NCI-H2081 (cell line): ENCODE data around the gene DOK6.
A peak's percentile ranks its signal among the peaks of the same experiment; 100 is the strongest.

Experiments used
- DNase-seq, 2 experiments: peaks; one replicate each; lab custom pipeline; 2025; lab: John Stamatoyannopoulos, UW

Gene DOK6

DNA sequence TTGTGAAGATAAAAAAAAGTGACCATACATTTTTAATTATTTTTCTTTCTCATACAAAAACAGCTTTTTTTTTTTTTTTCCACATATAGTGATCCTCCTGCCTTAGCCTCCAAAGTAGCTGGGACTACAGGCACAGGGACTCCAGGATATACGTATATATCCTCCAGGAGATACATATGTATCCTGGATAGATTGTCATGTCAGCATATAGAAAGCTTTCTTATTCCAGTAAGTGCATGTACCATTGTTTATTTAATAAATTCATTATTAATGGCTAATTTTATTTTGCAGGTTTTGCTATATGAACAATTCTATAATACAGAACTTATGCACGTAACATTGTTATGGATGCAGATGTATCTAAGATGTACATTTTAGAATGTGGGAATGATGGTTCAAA is 138.7 kb downstream of the DOK6 start:
- no peak for DNase-seq

DNA sequence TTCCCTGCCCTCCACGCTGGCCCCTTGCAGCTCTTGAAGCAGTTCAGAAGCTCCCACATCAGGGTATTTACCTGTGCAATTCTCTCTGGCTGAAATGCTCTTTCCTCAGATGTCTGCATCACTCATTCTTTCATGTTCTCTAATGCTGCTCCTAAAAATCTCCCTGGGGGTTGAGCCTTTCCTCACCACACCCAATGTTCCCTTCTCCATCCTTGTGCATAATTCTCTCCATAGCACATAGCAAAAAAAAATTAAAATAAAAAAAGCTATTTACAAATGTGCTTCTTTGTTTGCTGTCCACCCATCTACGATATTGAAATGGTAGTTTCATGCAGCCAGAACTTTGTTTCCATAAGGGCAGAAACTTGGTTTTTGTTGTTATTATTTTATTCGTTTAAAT is 155.5 kb downstream of the DOK6 start:
- DNase-seq, result no peak

DNA sequence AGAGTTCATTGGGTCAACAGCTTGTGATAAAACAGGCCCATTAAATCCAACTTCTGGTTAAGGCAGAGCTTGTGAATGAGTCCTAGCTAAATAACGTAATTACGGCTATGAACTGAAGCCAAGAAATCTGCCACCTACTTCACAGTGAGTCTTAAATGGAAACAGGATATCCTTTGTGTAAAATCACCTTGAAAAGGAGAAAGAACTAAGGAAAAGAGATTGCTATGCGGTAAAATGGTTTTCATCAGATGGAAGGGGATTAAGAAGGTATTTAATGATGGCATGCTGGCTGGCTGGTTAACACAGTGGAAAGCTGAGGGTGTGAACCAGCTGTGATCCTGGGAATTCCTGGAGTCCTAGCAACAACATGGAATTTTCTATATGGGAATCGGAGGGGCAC is 156.6 kb downstream of the DOK6 start:
- DNase-seq, result no peak

DNA sequence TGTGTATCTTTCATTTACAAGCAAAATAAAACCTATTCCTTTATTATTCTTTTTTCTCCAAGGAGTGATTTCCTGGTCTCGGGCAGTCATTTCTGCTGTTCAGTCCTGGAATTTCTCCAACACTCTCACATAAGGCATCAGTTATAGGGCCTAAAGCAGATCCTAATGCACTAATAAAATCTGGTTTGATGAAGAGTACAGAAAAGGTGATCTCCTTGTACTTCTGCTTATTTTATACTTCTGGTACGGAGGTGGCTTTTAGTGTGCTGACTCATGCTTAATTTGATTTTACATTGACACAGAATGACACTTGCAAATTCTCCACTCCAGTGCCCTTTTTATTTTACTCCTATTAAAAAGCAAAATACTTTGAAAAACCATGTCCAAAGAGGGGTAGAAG is 157.4 kb downstream of the DOK6 start:
- no peak for DNase-seq

DNA sequence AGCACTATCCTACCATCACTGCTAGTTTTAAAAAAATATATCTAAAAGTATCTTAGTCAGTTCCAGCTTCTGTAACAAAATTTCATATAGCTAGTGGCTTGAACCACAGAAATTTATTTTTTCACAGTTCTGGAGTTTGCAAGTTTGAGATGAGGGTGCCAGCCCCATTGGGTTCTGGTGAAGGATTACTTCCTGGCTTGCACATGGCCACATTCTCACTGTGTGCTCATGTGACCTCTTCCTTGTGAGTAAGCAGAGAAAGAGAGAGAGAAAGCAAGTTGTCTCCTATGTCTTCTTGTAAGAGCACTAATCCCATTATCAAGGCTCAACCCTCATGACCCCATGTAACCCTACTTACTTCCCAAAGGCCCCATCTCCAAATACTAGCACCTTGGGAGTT is 158.9 kb downstream of the DOK6 start:
- DNase-seq, result no peak

DNA sequence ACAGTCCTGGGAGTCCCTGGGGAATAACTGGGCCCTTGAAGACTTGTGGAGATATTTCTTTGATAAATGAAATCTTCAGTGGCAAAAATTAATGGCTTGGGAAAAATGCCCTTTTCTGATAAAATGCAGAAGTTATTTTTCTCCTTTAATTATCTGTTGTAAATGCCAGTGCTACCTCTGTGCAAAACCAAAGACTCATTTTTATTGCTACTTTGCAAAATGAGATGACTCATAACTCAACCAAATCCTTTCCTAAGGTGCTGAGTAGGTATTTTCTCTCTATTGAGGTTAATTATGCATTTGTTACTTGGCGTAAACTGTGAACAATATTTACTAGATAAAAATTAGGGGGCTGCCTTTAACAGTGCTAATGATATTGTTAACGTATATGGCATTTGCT is 163.9 kb downstream of the DOK6 start:
- DNase-seq, result no peak

DNA sequence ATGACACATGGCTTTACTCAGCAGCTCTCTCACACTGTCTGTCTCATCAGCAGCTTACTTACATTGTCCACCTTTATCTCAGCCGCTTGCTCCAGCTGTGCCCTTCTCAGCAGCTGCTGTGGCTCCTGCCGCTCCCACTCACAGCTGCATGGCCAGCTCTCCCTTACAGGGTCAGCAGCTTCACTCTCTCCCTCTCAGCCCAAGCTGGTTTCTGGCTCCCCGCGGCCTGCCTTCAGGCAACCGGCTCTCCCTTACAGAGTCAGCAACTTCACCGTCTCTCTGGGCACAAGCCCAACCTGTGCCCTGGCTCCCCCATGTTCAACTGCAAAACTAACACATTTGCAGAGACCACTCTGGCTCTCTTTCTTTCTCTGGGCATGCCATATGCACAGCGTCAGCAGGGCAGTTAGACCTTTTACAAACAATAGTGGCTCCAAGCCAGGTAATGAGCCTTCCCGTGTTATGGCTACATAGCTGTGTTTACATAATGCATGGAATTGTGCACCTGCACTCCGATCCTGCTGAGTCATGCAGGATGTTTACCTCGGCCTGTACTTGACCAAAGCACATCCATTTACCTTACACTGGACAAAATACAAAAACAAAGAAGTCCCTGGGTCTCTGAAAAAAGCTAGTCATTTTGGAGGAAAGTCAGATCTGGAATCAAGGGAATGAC is 167.3 kb downstream of the DOK6 start:
- peak in 1 of 2 experiments; percentile 20 for DNase-seq

DNA sequence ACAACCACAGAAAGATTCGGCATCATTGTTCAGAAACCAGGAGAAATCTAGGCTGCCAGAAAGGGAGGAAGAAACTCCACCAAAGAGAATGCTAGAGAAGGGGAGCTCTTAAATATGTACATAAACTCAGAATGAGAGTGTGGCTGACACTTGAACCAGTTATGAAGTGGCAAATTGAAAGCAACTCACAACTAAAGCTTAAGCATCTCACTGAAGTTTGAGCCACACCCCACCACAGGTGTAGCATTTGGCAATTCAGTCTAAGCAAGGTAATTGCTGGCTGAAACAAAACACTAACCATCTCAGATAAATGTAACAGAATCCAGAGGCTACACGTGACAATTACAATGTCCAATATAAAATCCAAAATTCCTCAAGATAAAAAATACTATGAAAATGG is 168.4 kb downstream of the DOK6 start:
- DNase-seq, result no peak

DNA sequence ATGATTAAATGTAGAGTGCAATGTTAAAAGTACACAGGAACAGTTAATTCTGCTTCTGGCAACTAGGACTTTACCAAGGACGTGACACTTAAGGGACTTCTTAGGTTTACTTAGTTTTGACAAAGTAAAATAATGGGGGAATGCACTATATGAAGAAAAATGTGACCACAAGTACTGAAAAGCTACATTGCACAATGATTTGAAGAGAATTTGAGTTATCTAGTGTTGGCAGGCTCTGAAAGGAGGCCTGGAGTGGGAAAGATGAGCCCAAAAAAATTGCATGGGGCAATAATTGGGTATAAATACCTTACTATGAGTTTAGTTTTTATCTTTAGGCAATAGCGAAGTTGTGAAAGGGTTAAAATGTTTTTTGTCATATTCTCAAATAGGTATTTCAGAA is 173.7 kb downstream of the DOK6 start:
- no peak for DNase-seq

DNA sequence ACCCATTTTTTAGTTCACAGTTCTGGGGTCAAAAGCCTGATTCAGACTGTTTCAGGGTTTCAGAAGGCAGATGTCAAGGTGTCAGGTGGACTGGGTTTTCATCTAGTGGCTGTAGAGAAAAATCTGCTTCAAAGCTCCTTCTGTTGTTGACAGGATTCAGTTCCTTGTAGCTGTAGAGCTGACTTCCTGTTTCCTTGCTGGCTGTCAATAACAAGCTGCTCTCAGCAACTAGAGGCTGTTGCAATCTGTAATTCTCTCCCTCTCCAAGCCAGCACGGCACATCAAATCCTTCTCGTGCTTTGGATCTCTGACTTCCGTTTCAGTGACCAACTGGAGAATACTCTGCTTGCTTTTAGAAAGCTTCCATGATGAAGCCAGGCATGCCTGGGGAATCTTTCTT is 179.4 kb downstream of the DOK6 start:
- no peak for DNase-seq

DNA sequence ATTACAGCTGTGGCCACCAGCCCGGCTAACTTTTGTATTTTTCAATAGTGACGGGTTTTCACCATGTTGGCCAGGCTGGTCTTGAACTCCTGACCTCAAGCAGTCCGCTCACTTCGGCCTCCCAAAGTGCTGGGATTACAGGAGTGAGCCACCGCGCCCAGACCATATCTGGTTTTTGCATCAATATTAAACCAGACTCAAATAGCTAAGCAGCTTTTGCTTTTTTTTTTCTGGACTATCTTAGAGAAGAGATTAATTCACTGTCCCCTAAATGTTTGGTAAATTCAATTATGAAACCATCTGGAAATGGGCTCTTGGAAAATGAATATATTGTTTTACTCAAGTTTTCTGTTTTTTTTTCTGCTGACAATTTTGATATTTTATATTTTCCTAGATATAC is 183.7 kb downstream of the DOK6 start:
- DNase-seq, result no peak

DNA sequence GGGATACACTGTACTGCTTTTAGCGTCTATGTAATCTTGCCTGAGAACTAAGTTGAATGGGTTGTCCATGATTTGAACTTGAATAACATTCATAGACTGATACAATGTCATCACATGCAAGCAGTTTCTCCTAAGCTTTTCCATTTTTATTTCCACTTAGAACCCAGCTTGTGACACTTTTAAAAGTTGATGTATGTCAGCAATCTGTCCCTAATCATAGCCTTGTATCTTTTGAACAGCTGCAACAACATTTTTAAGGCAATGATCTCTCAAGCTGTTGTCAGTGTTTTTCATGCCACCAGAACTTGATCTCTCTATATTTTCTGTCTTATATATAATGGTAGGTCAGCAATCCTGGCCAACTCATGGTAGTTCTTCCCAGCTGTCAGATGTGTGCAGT is 185.0 kb downstream of the DOK6 start:
- peak in 1 of 2 experiments; percentile 24 for DNase-seq

DNA sequence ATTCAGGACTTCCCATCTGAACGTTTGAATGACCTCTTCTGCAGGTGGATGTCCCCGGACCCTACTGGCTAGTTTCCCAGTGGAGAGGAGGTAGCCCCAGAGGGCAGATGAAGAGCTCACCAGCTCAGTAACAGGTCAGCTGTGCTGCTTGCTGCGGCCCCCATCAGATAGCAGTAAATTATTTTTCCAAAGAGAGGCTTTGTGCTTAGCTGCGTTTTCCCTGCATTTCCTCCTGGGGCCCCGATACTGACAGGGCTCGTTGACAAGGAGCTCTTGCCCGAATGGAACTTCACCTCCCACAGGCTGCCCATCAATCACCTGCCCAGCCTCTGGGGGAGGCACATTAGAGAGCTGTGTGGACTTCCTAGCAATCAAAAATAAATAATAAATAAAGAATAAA is 185.8 kb downstream of the DOK6 start:
- DNase-seq, result no peak

DNA sequence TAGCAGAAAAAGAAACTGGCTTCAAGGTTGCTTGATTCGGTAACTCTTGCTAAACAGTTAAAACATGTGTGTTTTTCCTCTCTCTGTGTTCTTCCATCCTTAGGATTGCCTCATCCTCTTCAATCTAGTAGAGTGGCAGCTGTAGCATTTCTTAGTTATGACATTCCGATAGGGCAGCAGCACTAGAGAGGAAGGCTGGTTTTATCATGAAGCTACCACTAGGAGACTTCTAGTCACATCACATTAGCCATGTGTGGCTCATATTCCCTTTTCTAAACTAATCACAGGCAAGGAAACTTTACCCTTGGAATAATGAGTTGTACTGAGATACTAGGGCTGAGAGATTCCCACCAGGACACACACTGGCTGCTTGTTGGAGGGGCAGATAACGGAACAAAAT is 187.6 kb downstream of the DOK6 start:
- no peak for DNase-seq

DNA sequence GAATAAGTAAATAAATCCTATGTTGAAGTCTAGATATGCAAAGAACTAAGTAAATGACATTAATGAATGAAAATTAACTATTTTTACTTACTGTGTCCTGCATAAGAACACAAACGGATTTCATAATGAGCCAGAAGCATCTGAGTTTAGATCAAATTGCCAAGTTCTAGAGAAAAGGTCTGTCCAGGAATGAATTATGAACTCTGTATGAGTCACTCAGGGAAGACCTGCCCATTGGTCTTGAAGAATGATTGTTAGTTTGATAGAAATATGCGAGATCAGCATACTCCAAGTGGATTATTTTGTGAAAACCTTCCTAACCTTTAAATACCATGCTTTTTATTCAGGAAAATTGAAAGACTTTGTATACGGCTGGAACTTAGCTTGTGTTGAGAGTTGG is 189.5 kb downstream of the DOK6 start:
- no peak for DNase-seq

DNA sequence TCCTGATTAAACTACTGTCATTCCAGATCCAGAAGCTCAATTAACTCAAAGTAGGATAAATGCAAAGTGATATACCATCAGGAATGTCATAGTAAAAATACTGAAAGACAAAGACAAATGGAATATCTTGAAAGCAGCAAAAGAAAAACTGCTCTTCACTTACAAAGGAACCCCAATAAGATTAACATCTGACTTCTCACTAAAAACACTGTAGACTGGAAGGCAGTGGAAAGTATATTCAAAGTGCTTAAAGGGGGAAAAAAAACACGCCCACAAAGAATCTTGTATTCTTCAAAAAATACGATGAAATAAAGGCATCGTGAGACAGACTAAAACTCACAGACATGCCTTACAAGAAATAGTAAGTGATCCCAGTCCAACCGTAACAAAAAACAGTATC is 195.7 kb downstream of the DOK6 start:
- DNase-seq, result no peak

DNA sequence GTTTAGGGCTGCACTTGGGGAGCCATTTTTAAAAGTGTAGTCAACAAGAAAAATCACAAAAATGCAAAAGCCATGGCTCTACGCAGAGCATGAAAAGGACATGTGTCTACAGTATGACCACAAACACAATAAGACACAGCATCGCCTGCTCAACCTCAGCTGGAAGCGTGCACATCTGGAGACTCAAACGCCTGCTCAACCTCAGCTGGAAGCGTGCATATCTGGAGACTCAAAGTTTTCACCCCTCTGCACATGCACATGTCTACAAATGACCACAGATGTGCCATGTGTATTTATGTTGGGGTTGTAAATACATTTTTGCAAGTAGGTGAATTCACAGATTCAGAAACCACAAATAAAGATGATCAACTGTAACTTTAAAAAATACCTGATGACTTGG is 196.9 kb downstream of the DOK6 start:
- no peak for DNase-seq

DNA sequence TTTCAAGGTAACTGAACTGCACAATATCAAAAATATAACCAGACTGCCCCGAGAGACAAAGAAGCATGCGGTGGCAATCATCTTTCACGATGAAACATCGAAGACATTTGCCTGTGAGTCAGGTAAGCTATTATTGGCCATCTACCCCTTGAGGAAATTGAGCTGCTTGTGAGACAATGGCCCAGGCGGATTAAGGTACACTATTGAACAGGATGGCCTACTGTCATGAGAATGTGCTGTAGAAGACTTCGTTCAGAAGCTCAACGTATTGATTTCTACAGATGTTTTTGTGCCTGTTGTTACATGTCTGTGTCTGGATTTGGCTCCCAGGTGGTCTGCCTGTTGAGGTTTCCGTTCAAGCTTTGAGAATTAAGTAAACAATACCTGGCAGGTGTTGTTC is 198.7 kb downstream of the DOK6 start:
- DNase-seq, result peak; percentile 35 to 86

DNA sequence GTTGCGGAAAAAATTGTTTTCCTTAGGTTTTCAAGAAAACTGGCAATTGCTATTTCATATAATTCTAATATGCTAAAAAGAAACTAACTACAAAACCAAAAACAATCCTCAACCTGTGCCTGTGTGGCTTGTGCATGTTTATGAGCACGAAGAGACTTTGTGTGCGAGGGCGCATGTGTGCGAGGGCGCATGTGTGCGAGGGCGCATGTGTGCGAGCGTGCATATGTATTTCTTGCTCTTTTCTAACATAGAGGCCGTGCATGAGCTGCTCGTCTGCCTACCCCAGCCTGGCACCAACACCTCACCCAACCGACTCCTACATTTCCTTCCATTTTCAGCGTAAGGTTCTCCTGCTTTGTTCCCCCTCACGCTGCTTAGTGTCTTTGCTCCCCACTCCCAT is 211.6 kb downstream of the DOK6 start:
- DNase-seq, result no peak

DNA sequence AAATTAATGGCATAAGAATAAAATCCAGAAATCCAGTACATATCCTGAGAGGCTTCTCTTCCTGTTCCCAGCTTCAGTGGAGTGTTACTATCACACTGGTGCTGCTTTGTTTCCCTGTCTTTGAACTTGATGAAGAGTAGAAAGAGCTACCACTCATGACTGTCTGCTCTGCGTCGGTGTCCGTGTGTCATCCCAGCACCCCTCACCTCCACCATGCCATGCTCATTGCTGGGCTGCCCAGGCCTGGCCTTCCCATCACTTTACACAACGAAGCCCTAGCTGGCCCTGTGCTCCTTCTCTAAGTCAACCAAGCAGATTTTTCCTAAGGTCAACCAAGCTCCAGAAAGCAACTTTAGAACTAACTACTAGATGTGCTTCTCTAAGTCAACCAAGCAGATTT is 215.4 kb downstream of the DOK6 start:
- DNase-seq, result no peak

DNA sequence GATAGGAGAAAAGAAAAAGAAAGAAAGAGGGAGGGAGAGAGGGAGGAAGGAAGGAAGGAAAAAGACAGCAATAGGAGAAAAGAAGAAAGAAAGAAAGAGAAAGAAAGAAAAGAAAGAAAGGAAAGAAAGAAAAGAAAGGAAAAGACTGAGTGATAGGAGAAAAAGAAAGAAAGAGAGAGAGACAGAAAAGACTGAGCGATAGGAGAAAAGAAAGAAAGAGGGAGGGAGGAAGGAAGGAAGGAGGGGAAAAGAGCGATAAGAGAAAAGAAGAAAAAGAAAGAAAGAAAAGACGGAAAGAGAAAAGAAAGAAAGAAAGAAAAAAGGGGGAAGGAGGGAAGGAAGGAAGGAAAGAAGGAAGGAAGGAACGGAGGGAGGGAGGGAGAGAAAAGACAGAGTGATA is 216.7 kb downstream of the DOK6 start:
- DNase-seq, result no peak

DNA sequence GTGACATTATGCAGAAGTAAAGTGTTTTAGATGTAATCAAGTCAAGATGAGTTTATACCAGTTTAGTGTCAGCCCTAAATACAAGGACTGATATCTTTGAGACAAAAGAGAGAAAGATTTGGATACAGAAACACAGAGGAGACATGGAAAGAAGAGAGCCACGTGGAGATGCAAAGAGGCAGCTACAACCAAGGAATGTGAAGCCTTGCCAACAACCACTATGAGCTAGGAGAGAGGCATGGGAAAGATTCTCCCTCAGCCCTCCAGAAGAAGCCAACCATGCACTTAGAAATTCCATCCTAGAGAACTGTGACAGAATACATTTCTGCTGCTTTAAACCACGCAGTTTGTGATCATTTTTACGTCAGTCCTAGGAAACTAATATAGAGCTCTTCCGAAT is 217.2 kb downstream of the DOK6 start:
- no peak for DNase-seq

DNA sequence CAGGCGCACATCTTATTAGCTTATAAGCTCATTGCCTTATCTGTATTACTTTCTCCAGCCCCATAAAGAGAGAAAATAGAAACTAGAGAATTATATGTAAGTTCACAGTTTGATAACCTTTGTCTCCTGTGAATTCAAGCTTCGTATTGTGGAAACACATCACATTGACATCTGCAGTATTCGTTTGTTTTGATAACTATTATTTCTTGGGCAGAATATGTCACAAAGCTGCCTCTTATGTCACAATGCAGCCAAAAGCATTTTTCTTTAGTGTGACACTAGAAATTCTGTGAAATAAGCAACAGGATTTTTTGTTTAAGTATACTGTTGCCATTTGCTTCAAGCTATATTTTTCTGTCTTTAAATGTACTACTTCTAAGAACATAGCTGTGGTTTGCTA is 221.5 kb downstream of the DOK6 start:
- DNase-seq, result no peak

DNA sequence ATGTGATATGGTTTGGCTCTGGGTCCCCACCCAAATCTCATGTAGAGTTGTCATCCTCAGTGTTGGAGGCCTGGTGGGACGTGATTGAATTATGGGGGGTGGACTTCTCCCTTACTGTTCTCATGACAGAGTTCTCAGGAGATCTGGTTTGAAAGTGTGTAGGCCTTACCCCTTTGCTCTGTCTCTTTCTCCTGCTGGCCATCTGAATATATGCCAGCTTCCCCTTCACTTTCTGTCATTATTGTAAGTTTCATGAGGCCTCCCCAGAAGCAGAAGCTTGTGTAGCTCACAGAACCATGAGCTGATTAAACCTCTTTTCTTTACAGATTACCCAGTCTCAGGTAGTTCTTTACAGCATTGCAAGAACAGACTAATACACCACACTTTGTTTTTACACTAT is 222.3 kb downstream of the DOK6 start:
- no peak for DNase-seq

DNA sequence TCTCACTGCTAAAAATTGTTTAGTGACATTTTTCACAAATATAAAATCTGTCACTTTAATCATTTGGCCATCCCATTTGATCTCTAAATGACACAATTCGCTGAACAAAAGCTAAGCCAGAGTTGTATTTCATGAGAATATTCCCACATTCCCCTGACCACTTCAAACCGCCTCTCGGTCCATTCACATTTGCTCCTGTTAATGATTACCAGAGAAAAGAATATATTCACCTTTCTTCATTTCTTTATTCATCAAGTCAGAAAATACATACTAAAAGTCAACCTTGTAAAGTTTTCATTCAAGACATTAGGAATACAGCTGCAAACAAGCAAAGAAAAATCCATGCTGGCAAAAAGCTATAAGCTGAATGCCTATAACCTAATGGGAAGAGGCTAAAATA is 225.5 kb downstream of the DOK6 start:
- no peak for DNase-seq
